ENCODE results near the gene ZHX3.

The ZHX3 gene

GRCh38 chr20:41355192-41355591 lies 37.7 kb upstream of the ZHX3 start:
- DNase-seq: no peak

- no peak for DNase-seq
These were observed 36.0 kb upstream of the ZHX3 start for GRCh38 chr20:41353530-41353929.

- no peak for DNase-seq
These were observed 35.1 kb upstream of the ZHX3 start for GRCh38 chr20:41352666-41353065.

- no peak for DNase-seq
These were observed 34.6 kb upstream of the ZHX3 start for GRCh38 chr20:41352106-41352505.

DNA sequence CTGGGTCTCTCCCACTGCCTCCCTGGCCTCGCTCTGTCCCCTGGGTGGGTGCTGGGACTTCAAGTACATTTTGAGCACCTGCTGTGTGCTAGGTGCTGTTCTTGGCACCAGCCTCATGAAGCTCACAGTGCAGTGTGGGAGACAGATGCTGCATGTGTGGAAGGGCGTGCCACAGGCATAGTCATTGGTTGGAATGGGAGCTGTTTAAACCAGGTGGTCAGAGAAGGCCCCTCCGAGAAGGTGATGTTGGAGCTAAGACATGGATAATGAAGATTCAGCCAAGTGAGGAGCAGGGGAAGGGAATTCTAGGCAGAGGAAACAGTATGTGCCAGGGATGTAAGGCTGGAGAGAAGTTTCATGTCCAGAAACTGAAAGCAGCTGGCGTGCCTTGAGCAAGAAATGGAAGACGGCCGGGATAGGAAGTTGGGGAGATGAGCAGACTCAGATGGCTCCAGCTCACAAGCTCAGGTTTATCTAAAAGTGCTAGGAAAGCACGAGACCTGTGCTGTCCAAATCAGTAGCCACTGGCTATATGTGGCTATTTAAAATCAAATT lies 33.0 kb upstream of the ZHX3 start:
- DNase-seq: no peak

DNA sequence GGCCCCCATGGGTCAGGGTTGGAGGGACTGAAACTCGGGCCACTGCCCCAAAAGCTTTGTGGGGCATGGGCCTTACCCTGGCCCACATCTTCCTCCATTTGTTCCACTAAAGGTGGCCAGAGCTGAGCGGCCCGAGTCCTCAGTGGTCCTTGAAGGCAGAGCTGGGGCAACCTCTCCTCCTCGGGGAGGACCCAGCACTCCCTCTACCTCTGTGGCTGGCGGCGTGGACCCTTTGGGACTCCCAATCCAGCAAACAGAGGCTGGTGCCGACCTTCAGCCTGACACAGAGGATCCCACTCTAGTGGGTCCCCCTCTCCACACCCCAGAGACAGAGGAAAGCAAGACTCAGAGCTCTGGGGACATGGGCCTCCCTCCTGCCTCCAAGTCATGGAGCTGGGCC lies 32.4 kb upstream of the ZHX3 start:
- DNase-seq: no peak

DNA sequence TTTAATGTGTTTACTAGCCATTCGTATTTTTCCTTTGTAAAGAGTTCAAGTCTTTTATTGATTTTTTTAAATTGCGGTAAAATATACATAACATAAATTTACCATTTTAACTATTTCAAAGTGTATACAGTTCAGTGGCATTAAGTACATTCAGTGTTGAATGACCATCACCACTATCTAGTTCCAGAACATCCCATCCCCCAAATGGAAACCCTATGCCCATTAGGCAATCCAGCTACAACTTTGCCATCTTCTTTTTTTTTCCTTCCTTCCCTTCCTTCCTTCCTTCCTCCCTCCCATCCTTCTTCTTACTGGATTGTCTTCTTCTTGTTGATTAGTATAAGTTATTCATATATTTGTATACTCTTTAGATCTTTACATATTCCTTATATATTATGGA lies 31.7 kb upstream of the ZHX3 start:
- no peak for DNase-seq

DNA sequence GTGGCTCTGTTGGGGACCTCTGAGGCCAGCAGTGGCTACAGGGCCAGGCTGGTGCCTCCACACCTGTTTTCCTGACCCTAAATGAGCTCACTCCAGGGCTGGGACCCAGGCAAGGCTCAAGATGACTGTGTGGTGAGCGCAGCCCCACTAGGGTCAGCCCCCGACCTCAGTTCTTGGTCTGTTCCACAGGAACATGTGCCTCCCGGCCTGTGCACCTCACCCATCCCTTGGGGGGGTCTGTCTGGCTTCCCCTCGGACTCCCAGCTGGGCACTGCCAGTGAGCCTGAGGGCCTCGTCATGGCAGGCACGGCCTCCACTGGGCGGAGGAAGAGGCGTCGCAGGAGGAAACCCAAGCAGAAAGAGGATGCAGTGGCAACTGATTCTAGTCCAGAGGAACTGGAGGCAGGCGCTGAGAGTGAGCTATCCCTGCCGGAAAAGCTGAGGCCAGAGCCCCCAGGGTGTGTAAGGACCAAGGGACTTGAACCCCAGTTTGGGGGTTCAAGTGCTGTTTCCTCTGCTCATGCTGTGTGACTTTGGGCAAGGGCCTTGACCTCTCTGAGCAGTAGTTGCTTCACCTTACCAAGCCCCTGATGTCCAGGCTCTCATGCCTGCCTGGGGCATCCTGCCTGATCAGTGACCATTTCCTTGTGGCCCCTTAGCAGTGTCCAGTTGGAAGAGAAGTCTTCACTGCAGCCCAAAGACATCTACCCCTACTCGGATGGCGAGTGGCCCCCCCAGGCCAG lies 31.1 kb upstream of the ZHX3 start:
- no peak for DNase-seq

- no peak for DNase-seq
These were observed 30.2 kb upstream of the ZHX3 start for GRCh38 chr20:41347523-41348429.

- DNase-seq: no peak
These were observed 28.2 kb upstream of the ZHX3 start for GRCh38 chr20:41345729-41346067.

- no peak for DNase-seq
These were observed 27.6 kb upstream of the ZHX3 start for GRCh38 chr20:41344938-41345728.

GRCh38 chr20:41344477-41344876 lies 26.9 kb upstream of the ZHX3 start:
- no peak for DNase-seq

DNA sequence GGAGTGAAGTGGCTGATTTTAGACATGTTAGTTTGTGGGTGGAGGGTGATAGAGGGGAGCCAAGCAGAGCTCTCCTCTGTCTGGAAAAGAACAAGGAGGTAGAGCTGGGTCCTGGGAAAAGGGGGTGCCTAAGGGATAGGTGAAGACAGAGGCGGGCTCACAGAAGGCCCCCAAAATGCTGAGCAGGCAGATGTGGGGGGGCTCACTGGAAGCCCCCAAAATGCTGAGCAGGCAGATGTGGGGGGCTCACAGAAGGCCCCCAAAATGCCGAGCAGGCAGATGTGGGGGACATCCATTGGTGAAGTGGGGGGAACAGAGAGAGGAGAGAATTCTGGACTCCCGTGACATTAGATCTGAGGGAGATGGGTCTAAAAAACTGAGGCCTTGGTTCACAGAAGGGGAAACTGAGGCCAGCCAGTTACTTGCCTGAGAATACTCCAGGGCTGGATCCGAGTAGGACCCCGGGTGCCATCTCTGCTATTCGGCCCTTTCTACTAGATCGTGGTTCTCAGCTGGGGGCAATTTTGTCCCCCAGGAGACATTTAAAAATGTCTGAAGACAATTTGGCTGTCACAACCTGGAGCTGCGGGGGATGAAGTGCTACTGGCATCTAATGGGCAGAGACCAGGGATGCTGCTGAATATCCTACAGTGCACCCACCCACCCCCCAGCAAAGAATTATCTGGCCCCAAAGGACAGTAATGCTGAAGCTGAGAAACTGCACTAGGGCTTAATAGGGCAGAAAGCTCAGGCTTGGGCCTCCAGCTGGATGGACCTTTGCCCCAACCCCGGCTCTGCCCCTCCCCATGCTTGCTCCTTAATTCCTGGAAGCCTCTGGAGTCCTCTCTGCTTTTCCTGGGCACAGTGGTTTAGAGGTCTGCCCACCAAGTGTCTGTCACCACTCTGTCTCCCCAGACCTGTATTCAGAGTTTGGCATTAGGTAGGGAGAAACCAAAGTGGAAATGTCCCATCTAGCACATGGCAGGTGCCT lies 25.2 kb upstream of the ZHX3 start:
- DNase-seq: no peak

GRCh38 chr20:41340327-41341055 lies 23.0 kb upstream of the ZHX3 start, which contains the start of gene LPIN3:
LPIN3 (plus strand) TSS chr20:41340821; CDS start chr20:41345804, 4,983 bp downstream.
- DNase-seq: peak; percentile 58

- peak; percentile 78 for DNase-seq
These were observed 22.4 kb upstream of the ZHX3 start for GRCh38 chr20:41339957-41340326.

GRCh38 chr20:41336711-41337492 lies 19.4 kb upstream of the ZHX3 start:
- DNase-seq: no peak

DNA sequence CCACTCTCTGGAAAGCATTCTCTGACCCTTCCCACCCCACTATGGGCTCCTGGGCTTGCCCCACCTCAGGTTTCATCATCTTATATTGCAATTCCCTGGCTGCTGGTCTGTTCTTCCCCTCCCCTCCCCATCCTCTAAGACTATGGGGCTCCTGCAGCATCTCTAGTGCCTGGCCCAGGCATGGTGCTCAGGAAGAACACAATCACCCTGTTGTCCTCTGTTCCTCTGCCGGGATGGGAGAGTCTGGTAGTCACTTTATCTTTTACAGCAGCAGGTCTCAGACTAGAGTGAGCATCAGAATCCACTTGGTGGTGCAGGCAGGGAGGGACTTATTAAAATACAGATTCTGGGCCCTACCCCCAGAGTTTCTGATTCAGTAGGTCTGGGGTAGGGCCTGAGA lies 18.1 kb upstream of the ZHX3 start:
- no peak for DNase-seq

DNA sequence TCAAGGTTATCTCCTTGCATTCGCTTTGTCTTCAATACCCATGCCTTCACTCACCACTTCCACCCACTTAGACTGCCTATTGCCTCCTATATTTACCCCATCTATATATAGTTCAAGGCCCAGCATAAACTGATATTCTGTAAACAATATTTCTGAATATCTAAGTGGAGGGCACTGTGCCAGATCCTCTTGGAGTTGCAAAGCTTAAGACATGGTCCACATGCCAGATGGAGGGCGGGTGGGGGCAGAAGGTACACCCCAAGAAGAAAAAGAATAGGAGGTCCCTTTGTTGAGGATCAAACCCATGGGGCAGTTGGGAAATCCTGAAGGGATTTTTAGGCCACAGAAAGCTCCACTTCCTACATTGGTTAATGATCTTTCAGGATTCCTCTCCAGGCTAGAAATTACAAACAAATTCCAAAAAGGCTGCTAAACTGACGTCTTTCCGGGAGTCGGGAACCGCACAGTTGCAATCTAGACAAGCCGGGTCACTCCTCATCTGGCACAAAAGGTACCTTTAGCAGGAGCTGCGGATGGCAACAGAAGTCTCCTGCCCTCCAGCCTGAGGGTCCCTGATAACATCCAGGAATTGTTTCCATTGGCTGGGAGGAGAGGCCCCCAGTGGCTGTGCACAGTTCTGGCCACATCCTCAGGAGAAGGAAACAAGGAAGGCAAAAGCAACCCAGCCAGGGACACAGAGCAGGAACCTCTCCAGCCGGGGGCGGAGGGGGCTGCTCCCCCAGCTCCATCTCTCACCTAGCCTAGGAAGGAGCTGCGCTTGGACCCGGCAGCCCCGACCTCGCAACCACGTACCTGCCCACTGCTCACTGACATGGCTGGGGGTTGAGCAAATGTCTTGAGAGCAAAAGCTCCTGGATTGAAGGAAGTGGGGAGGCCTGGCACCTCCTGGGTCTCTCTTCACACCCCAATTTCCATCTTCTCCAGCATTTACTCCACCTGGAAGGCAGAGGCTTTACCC lies 17.2 kb upstream of the ZHX3 start:
- no peak for DNase-seq

DNA sequence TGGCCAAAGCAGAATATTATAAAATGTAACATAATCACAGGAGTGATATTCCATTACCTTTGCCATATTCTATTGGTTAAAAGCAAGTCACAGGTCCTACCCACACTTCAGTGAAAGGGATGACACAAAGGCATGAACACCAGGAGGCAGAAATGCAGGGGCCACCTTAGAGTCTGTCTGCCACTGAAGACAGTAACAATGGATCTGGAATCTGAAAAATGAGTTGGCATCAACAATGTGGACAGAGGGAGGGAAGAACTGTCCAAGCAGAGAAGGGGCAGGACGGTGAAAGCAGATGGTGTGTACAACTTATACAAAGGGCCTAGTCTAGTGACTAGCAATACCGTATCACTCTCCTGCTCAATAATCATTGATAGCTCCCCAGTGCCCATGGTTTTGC lies 16.5 kb upstream of the ZHX3 start:
- DNase-seq: no peak

Measured in CD4-positive, alpha-beta T cell treated with Interleukin-15 for 1 hour (primary cell).